ENCODE data around the gene ARRDC2. TPM values are rescaled to one million over a fixed set of nuclear protein-coding genes. Genes with fewer than 3 reads are reported as not detected.

Gene ARRDC2
- polyA plus RNA-seq, 3 donors = 13.8 to 99.8 (median 23.9) TPM

DNA sequence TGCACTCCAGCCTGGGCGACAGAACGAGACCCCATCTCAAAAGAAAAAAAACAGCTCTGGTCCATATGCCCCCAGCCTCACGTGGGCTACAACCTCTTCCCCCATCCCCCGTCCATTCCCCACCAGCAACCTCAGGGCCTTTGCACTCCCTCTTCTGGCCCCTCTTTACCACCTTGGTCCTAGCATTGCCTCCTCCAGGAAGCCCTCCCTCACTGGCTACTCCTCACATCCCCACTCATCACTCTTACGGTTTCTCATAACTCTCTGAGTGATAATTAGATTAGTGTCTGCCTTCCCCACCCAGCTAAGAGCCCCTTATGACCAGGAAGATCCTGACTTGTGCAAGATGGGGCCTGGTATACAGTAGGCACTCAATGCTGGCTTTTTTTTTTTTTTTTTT is 48.0 kb downstream of the ARRDC2 start:
- Histone ChIP-seq H3K9me3 (replicated peaks in 1 of 2; ENCODE audit: control insufficient read depth in 1 of 2, insufficient read depth in 1 of 2, low read length in 2 of 2) (no peaks in the 10 kb centered on the region), H4K20me1 (ENCODE audit: insufficient read depth, low read length) (no peaks in the 10 kb centered on the region), H3K4me3 (replicated peaks in 1 of 3; ENCODE audit: low read depth in 2 of 3, low read length in 3 of 3) (no peak overlapping the region), H2AFZ (ENCODE audit: insufficient read depth, low read depth, low read length, poor library complexity, severe bottlenecking) (no peak overlapping the region), H3K4me2 (replicated peaks; ENCODE audit: extremely low read depth, low read length, poor library complexity, severe bottlenecking) (no peak overlapping the region), H3K36me3 (replicated peaks in 1 of 2; ENCODE audit: control insufficient read depth in 1 of 2, insufficient read depth in 2 of 2, low read length in 2 of 2) (no peaks in the 10 kb centered on the region), H3K27me3 (ENCODE audit: control insufficient read depth in 2 of 2, insufficient read depth in 2 of 2, low read length in 2 of 2) (peaks cover 0 to 3% of the 10 kb centered on the region in 2 donors), H3K79me2 (ENCODE audit: insufficient read depth, low read length) (no peaks in the 10 kb centered on the region), H3K9ac (ENCODE audit: insufficient read depth, low read length, poor library complexity, severe bottlenecking) (no peak overlapping the region), H3K4me1 (ENCODE audit: control insufficient read depth in 1 of 2, insufficient read depth in 2 of 2, low read length in 2 of 2) (peaks cover 14 to 19% of the 10 kb centered on the region in 2 donors), H3K27ac (ENCODE audit: low read depth in 1 of 2, low read length in 2 of 2) (no peak overlapping the region)
- Mint-ChIP-seq H3K4me3 (no peak overlapping the region), H3K9me3 (peaks cover 0 to 4% (median 1%) of the 10 kb centered on the region in 7 donors), H3K27me3 (ENCODE audit: low read depth in 3 of 3) (peaks cover 9 to 18% (median 18%) of the 10 kb centered on the region in 3 donors), H3K4me1 (peaks cover 18% of the 10 kb centered on the region), H3K36me3 (peaks cover 5 to 7% of the 10 kb centered on the region in 2 donors), H3K27ac (no peak overlapping the region)
- WGBS (ENCODE audit: insufficient coverage) = 89% methylated on average over 2 of the region's 5 CpGs
- TF ChIP-seq, protein P1, sequence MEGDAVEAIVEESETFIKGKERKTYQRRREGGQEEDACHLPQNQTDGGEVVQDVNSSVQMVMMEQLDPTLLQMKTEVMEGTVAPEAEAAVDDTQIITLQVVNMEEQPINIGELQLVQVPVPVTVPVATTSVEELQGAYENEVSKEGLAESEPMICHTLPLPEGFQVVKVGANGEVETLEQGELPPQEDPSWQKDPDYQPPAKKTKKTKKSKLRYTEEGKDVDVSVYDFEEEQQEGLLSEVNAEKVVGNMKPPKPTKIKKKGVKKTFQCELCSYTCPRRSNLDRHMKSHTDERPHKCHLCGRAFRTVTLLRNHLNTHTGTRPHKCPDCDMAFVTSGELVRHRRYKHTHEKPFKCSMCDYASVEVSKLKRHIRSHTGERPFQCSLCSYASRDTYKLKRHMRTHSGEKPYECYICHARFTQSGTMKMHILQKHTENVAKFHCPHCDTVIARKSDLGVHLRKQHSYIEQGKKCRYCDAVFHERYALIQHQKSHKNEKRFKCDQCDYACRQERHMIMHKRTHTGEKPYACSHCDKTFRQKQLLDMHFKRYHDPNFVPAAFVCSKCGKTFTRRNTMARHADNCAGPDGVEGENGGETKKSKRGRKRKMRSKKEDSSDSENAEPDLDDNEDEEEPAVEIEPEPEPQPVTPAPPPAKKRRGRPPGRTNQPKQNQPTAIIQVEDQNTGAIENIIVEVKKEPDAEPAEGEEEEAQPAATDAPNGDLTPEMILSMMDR (IDR thresholded peaks at IDR 0.05) = no peak
- intact Hi-C loops (cut with micrococcal nuclease) = loop anchor here in 1 of 2 donors (5.0 kb wide), 1 partner anchor 119 kb away; no protein-coding TSS in a partner anchor
- no peak for DNase-seq

DNA sequence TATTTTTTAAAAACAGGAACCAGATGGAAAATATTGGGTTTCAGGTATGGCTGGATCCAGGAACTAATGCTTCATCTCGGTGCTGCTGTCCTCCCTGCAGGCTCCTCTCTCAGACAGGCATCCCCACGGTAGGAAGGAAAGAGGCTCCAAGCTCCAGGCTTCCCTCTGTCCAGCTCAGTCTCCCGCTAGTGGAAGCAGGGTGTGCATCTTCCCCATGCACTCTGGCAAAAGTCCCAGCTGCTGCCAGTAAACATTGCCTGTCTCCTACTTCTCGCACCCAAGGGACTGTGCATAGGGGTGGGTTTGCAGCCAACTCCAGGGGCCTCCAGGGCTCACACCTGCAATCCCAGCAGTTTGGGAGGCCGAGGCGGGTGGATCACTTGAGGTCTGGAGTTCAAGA is 49.6 kb downstream of the ARRDC2 start:
- Mint-ChIP-seq H3K27ac (peak overlapping the region in 6 of 7 donors; percentile 35 to 86 (median 66)), H3K4me3 (no peak overlapping the region), H3K9me3 (peaks cover 0 to 4% (median 1%) of the 10 kb centered on the region in 7 donors), H3K27me3 (ENCODE audit: low read depth in 3 of 3) (peaks cover 6 to 10% (median 10%) of the 10 kb centered on the region in 3 donors), H3K36me3 (peaks cover 5 to 7% of the 10 kb centered on the region in 2 donors), H3K4me1 (peaks cover 16% of the 10 kb centered on the region)
- peak overlapping the region in 1 of 3 experiments; percentile 69 for H3K4me3 ChIP-seq (replicated peaks in 1 of 3; ENCODE audit: low read depth in 2 of 3, low read length in 3 of 3)
- H3K27me3 ChIP-seq (ENCODE audit: control insufficient read depth in 2 of 2, insufficient read depth in 2 of 2, low read length in 2 of 2) = peaks cover 0 to under 1% of the 10 kb centered on the region in 2 donors
- TF ChIP-seq, protein P1 (IDR thresholded peaks at IDR 0.05) = no peak
- peaks cover 14 to 19% of the 10 kb centered on the region in 2 donors for H3K4me1 ChIP-seq (ENCODE audit: control insufficient read depth in 1 of 2, insufficient read depth in 2 of 2, low read length in 2 of 2)
- no peaks in the 10 kb centered on the region for H3K9me3 ChIP-seq (replicated peaks in 1 of 2; ENCODE audit: control insufficient read depth in 1 of 2, insufficient read depth in 1 of 2, low read length in 2 of 2)
- intact Hi-C loops (cut with micrococcal nuclease) = loop anchor here in 1 of 2 donors (5.0 kb wide), 1 partner anchor 120 kb away; no protein-coding TSS in a partner anchor
- H3K36me3 ChIP-seq (replicated peaks in 1 of 2; ENCODE audit: control insufficient read depth in 1 of 2, insufficient read depth in 2 of 2, low read length in 2 of 2) = no peaks in the 10 kb centered on the region
- peak overlapping the region; percentile 53 for H3K9ac ChIP-seq (ENCODE audit: insufficient read depth, low read length, poor library complexity, severe bottlenecking)
- H3K27ac ChIP-seq (ENCODE audit: low read depth in 1 of 2, low read length in 2 of 2) = peak overlapping the region in 1 of 2 donors; percentile 45
- 56% methylated on average over 2 of the region's 6 CpGs for WGBS (ENCODE audit: insufficient coverage)
- no peaks in the 10 kb centered on the region for H3K79me2 ChIP-seq (ENCODE audit: insufficient read depth, low read length)
- no peaks in the 10 kb centered on the region for H4K20me1 ChIP-seq (ENCODE audit: insufficient read depth, low read length)
- peak overlapping the region; percentile 78 for H2AFZ ChIP-seq (ENCODE audit: insufficient read depth, low read depth, low read length, poor library complexity, severe bottlenecking)
- H3K4me2 ChIP-seq (replicated peaks; ENCODE audit: extremely low read depth, low read length, poor library complexity, severe bottlenecking) = peak overlapping the region; percentile 82
- no peak for DNase-seq

All from CD14-positive monocyte (primary cell).